GM12865 (cell line): ENCODE results near the gene CHRM2.

Experiments
- DNase-seq: peaks from one replicate; pipeline ENCODE4 v3.0.0; 2010; ENCODE audit warnings: low read depth
- H3K4me3 ChIP-seq: 2 replicates; pipeline ENCODE4 v1.5.1; 2011; ENCODE audit warnings: mild to moderate bottlenecking, low read depth, low read length, control low read depth
- CTCF ChIP-seq: IDR thresholded peaks from 2 replicates; pipeline ENCODE4 v1.5.1; 2011; ENCODE audit warnings: low read length, control low read depth, low read depth, inconsistent platforms; ENCODE audit not compliant: insufficient read depth; ENCODE audit errors: missing control alignments

The CHRM2 gene

GRCh38 chr7:136938476-136938875 lies 70.0 kb downstream of the CHRM2 start:
- no peak for TF ChIP-seq CTCF
- DNase-seq = no peak

GRCh38 chr7:136940122-136940521 lies 71.7 kb downstream of the CHRM2 start:
- H3K4me3 ChIP-seq = no peak overlapping the region
- TF ChIP-seq CTCF = no peak
- no peak for DNase-seq

More at GRCh38 chr7:136938476-136938875, 70.0 kb downstream of the CHRM2 start:
- no peak overlapping the region for H3K4me3 ChIP-seq

- no peak for DNase-seq
- no peak for TF ChIP-seq CTCF
- no peak overlapping the region for H3K4me3 ChIP-seq
Measured at GRCh38 chr7:136940917-136941316, 72.5 kb downstream of the CHRM2 start.

GRCh38 chr7:136941816-136942215 lies 73.4 kb downstream of the CHRM2 start:
- H3K4me3 ChIP-seq = no peak overlapping the region
- no peak for TF ChIP-seq CTCF
- DNase-seq = no peak

DNA sequence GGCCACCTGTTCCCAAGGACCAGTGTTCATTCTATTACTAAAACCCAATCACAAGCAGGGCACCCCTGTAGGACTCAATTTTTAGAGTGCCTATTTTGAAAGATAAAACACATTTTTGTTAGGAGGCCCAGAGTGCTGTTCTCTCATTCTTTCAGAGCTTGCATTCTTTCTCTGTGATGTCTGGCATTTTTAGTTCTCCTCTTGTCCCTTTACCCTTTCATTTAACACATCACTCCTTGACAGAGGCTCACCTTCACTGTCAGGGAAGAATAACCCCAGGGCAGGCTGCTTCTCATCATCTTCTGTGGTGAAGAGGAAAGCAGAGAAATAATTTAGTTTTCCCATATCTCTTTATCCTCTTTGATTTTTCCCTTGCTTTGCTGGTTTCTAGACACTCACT lies 73.9 kb downstream of the CHRM2 start:
- no peak for DNase-seq
- H3K4me3 ChIP-seq = no peak overlapping the region
- no peak for TF ChIP-seq CTCF

DNA sequence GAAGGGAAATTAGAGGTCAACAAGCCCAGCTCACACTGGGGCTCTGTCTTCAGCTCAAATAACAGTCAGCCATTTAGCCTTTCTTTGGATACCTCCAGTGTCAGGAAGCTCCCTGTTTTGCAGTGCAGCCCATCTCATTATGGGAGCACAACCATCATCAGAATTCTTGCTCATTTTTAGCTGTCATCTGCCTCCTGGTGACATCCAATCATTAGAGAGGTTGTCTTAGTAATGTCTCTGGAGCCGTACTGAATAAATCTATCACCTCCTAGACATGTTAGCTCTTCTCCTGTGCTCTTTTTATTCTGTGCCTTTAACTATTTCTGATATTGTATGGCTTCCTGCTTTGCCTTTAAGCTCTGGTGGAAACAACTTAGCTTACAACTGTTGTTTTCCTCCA lies 74.5 kb downstream of the CHRM2 start:
- no peak for DNase-seq
- no peak overlapping the region for H3K4me3 ChIP-seq
- TF ChIP-seq CTCF = no peak

GRCh38 chr7:136947347-136947746 lies 78.9 kb downstream of the CHRM2 start:
- no peak for DNase-seq
- no peak for TF ChIP-seq CTCF
- H3K4me3 ChIP-seq = no peak overlapping the region
